Stimulated activated CD4-positive, alpha-beta T cell treated with anti-CD3 and anti-CD28 coated beads, Interleukin-15, amount 100 ng/mL, for 24 hours (primary cell): Measurements from ENCODE around the gene EEF1G.
A peak's percentile ranks its signal among the peaks of the same experiment; 100 is the strongest.
"Not testable (repeated sequence)": the region's sequence is repeated elsewhere in the genome, so short reads cannot be mapped to it uniquely, and the experiment has no call there.

ENCODE experiments used
- DNase-seq: peaks from one replicate; pipeline ENCODE4 v3.0.0-alpha.2; 2020

EEF1G gene

DNA sequence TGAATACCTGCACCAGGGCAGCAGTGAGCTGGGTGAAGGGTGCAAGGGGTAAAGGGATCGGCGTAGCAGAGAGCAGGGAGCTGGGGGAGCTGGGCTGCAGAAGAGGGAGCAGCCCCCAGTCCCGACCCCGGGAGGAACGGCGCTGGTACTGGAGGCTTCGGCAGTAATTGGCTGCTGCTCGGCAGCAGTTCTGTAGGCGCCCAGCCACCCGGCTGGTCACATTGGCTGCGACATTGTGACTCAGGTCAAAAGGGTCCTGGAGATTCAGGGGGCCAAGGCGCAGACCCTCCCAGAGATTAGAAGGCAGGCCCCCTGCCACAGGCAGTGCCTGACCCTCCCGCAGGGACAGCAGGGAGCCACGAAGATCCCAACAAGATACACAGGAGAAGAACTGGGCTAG lies 2.1 kb upstream of the EEF1G start:
- DNase-seq: no peak

DNA sequence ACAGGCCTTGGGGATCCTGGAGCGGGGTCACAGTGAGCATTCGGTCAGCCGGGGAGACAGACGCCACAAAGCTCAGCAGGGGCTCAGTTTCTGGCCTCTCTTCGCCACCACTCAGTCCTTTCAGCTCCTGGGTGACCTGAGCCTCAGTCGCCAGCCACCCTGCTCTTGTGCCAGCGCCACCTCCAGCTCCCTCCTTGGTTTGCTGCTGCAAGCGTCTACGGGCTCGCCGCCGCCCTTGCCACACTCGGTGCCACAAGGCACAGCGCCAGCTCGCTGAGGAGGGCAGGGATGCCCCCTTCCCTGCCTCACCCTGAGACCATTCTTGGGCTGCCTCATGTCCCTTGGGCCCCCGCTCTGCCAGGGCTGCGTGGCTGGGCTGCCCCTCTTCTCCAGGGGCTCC lies 1.5 kb upstream of the EEF1G start:
- DNase-seq: no peak

DNA sequence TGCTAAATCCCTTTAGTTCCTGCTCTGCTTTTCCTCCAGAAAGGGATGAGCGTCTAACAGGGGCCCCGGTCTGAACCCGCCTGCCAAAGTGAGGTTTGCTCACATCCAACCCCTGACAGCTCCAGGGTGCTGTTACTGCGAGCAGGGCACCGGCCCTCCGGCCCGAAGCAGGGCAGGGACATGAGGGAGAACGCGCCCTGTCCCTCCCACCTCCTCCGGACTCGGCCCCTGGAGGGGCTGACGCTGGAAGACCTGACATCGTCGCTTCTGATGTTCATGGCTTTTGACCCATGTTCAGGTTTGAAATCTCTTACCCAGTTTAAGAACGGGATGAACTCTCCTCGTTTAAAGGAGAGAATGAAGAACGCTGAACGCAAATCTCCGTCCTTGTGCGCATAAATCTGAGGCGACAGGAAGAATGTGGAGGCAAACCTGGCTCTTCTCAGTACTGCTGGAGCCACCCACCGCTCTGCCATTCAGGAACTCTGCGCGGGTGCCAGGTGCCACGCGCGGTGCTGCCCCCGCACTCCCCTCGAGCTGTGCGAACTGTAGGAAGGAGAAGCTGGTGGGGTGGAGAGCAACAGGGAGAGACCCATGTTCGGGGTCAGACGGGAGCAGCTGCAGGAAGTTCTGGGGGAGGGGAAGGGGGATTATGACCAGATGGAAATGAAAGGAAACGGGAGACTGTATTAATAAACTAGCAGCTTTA lies 826 bp upstream of the EEF1G start:
- DNase-seq: peak; percentile 35

- DNase-seq: peak; percentile 32
Measured at GRCh38 chr11:62573006-62573591, 592 bp downstream of the EEF1G start.

DNA sequence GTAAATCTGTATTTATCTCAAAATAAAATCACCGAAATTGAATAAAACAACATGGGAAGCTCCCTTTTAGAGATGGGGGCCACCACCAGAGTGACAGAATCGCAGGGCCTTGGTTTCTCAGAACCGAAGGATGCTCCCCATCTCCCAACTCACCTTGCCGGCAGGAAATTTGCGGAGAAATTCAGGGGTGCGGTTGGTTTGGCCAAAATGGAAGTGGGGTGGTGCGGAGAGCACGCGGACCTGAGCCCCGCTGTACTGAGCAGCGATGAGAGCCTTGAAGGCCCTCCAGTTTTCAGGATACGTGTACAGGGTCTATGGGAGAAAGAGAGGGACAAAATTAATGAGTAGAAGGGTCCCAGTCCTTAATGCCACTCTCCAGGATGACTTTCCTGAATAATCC lies 1.3 kb downstream of the EEF1G start:
- DNase-seq: no peak

GRCh38 chr11:62571493-62571892 lies 2.2 kb downstream of the EEF1G start:
- DNase-seq: not testable (repeated sequence)

GRCh38 chr11:62570903-62571302 lies 2.8 kb downstream of the EEF1G start:
- DNase-seq: not testable (repeated sequence)

- no peak for DNase-seq
Measured at GRCh38 chr11:62569611-62570010, 4.1 kb downstream of the EEF1G start.

DNA sequence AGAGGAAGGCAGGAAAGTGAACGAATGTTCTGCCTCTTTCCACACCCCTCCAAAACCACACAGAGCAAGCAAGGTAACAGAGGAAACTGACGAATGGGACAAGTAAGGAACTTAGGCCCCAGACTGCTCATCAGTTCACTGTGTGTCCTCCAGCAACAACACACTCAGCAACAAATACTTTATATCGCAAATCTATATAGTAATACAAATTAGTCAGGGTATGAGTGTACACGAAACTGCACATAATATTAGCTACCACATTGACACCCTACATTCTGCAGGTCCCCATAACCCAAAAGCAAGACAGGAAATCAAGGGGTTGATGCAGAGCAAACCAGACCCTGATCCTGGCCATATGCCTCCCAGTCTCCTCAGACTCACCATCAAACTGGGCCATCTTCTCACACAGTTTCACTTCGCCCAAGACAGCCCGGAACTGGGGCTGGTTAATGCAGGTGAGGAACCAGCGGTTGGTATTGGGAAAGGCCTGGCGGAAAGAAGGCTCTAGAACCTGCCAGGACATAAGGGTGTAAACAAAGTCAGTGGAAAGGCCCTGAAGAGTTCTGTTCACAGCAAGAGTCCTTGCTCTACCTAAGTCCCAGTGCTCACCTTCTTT lies 6.6 kb downstream of the EEF1G start:
- DNase-seq: no peak

DNA sequence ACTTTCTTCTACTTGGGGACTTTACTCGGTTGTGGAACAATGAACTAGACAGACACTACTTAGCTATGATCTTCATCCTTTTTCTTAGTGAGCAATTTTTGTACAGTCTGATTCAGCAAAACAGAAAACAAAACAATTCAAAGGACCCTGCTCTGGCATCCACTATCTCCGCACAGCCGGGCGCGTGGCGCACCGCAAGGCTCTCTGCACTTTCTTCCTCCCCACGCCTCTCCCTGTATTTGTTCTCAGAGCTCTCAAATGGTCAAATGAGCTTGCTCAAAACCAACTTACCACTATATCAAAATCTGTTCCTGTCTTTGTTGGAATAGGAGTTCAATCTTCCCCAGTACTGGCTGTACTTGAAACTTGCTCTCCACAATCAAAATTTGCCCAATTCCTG lies 7.4 kb downstream of the EEF1G start:
- DNase-seq: no peak

DNA sequence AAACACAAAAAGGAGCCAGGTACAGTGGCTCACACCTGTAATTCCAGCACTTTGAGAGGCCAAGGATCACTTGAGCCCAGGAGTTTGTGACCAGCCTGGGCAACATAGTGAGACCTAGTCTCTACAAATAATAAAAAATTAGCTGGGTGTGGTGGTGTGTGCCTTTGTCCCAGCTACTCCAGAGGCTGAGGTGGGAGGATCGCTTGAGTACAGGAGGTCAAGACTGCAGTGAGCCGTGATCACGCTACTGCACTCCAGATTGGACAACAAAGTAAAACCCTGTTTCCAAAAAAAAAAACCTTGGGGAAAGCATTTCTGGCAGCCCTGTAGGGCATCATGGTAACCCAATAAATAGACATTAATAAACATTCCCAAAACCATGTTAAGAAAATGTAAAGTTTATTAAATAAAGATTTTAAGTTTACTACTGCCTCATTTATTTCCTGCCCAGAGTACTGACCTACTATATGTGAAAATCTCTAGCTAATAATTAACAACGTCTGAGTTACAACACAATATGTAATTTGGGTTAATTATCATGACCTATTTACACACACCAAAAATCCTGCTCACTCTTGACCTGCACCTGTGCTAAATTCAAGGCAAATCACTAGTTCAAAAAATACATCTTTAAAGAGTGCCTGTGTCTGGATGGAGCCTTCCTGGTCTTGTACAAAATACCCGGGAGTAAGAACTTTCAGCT lies 8.4 kb downstream of the EEF1G start:
- no peak for DNase-seq

DNA sequence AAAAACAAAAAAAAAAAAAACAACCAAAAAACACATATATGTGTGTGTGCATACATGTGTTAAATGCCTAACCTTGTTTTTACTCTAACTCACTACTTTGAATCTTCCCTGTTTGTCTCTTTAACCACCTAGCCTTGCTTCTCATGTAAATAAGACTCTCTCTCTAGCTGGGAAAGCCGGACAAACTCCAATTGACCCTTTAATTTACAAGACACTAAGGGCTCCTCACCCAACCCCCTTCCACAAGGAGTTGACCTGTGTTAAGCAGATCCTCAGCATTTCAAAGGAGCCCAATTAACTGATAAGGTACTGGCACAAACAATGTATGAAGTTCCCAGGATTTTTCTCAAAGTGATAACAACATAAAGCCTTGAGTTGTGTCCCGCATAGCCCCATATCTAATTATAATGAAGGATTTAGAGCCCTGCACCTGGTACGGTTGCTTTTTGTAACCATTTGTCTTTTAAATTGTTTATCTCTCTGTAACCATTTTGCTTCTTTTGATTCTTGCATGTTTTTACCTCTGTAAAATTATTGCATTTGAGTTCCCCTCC lies 11.9 kb downstream of the EEF1G start:
- DNase-seq: not testable (repeated sequence)

DNA sequence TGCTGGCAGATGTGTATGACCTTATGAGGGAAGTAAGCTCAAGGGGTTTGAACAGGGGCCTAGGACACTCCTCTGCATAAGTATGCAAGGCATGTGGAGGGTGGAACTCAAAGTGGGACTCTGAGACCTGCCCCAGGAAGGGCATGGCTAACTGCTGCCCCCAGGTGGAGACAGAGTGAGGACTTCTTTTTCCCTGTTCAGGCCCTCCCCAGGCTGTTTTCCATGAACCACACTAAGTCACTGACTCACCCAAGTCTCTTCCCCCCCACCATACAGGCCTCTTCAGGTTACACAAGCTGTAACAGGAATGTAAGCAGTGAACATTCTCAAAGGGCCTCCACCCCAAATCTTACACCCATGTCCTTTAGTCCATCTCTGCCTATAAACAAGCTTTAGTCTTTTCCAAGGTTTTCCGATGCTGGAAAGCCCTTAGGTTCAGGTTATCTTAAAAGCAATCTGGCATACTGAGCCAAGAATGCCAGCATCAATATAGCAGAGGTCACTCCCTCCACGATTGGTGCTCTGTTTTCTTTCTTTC lies 13.1 kb downstream of the EEF1G start:
- DNase-seq: peak; percentile 79

- DNase-seq: not testable (repeated sequence)
Measured at GRCh38 chr11:62559626-62560025, 14.1 kb downstream of the EEF1G start.

DNA sequence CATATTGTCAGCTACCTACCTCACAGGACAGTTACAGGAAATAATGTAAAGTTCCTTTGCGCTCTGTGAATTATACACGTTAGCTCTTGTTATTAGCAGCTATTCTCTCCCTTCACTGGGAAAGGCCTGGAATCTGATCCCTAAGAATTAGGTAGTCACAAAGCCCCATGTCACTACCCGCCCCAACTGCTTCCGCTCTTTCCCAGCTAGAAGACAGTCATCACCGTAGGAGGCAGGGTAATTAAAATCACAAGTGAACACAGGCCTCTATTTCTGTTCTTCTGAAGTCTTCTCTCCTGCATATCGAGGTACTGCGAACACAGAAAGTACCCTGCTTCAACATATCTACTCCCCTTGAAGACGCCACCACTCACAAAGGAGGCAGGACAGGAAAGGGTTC lies 14.5 kb downstream of the EEF1G start:
- DNase-seq: no peak

- DNase-seq: no peak
Measured at GRCh38 chr11:62558669-62559068, 15.0 kb downstream of the EEF1G start.

DNA sequence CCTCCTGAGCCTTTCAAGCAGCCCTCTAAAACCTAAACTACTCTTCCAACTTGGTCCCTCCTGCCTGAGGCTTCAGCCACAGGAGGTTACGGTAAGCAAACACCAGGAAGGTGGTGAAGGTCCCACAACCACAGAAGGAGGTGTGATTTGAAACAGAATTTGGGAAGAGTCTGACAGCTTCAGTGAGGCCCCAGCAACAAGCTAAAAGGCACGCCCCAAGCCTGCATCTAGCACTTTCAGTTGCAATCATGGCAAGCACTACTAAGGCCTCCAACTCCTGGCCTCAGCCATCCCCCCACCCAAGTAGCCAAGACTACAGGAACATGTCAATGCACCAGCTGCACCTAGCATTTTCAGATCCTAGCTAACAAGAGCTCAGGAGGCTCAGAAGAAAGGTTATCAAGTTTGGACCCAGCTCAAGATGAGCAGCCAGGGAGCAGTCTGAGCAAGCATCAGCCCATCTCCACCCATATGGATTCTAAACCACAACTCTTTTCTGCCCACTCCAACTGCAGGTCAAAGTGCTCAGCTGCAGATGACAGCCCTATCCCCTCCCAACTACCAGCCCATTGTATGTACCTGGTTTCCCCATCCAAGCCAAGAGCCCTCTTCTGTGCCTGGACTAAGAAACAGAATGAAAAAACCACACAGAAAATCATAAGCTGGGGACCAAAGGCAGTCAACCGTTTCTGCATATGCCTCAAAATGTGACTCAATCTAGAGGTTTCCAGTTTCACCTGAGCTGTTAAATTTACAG lies 16.6 kb downstream of the EEF1G start:
- peak; percentile 75 for DNase-seq

GRCh38 chr11:62556108-62556874 lies 17.4 kb downstream of the EEF1G start:
- peak; percentile 88 for DNase-seq

- DNase-seq: peak; percentile 58
Measured at GRCh38 chr11:62555464-62556107, 18.1 kb downstream of the EEF1G start.

DNA sequence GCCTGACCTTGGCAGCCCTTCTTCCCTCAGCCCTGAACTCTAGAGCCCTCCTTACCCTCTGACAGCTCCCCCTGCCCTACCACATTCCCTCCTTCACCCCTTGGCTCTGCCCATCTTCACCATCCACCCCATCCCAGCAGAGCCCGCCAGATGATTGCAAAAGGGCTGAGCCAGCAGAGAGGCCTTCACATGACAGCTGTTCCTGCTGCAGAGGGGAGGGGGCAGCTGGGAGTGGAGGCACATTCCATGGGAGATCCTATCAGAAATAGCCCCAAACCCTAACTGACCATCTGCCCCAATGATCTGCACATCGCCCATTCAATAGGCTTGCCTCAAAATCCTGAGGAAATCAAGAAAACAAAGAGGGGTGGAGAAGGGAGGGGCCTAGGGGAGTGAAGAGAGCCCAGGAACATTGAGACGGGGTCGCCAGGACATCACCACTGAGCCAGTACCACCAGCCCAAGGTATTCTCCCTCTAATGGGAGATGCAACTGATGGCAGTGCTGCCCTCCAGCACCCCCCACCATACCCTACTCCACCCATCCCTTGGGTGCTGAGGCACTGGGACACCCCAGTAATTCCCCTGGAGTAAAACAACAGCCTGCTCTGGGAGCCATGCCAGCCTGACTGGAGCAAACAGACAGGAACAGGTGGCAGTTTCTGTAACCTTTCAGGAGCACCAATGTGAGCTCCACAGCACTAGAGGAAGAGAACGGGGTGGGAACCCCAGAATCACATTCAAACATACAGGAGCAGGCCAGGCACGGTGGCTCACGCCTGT lies 19.1 kb downstream of the EEF1G start:
- DNase-seq: no peak
